ENCODE results near the gene USP54. TPM values are rescaled to one million over a fixed set of nuclear protein-coding genes. Genes with fewer than 3 reads are reported as not detected.

Gene USP54
- polyA plus RNA-seq, 2 donors = 16.8 to 23.7 TPM

GRCh38 chr10:73465978-73466726, 125.0 kb downstream of the USP54 start:
- no peak overlapping the region for H3K27ac ChIP-seq (ENCODE audit: low read depth in 2 of 2, low read length in 1 of 2)
- no peaks in the 10 kb centered on the region for H3K4me1 ChIP-seq (ENCODE audit: control insufficient read depth in 2 of 2, insufficient read depth in 2 of 2, low read length in 1 of 2)
- H3K9me3 ChIP-seq (ENCODE audit: control insufficient read depth in 2 of 2, insufficient read depth in 1 of 2, low read depth in 1 of 2, low read length in 1 of 2) = no peaks in the 10 kb centered on the region
- H3K4me3 ChIP-seq (ENCODE audit: low read depth in 1 of 2, low read length in 2 of 2) = no peak overlapping the region
- no peaks in the 10 kb centered on the region for H3K27me3 ChIP-seq (ENCODE audit: control insufficient read depth in 1 of 2, insufficient read depth in 2 of 2, low read length in 2 of 2)
- WGBS, 2 donors = 80 to 82% methylated on average over 2 of the region's 2 CpGs
- peaks cover 4 to 7% of the 10 kb centered on the region in 2 donors for H3K36me3 ChIP-seq (ENCODE audit: control insufficient read depth in 2 of 2, insufficient read depth in 2 of 2, low read length in 1 of 2)

DNA sequence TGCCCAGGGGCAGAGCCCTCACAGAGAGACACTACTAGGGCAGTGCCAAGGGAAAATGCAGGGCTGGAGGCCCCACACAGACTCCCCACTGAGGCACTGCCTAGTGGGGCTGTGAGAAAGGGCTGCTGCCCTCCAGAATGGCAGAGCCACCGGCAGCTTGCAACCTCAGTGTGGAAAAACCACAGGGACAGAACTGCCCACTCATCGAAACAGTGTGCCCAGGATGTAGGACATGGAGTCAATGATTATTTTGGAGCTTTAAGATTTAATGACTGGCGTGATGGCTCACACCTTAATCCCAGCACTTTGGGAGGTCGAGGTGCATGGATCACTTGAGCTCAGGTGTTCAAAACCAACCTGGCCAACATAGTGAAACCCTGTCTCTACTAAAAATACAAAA, 130.2 kb downstream of the USP54 start:
- Histone ChIP-seq H3K4me3 (ENCODE audit: low read depth in 1 of 2, low read length in 2 of 2) (no peak overlapping the region), H3K27me3 (ENCODE audit: control insufficient read depth in 1 of 2, insufficient read depth in 2 of 2, low read length in 2 of 2) (no peaks in the 10 kb centered on the region), H3K27ac (ENCODE audit: low read depth in 2 of 2, low read length in 1 of 2) (no peak overlapping the region), H3K9me3 (ENCODE audit: control insufficient read depth in 2 of 2, insufficient read depth in 1 of 2, low read depth in 1 of 2, low read length in 1 of 2) (no peaks in the 10 kb centered on the region), H3K4me1 (ENCODE audit: control insufficient read depth in 2 of 2, insufficient read depth in 2 of 2, low read length in 1 of 2) (no peaks in the 10 kb centered on the region), H3K36me3 (ENCODE audit: control insufficient read depth in 2 of 2, insufficient read depth in 2 of 2, low read length in 1 of 2) (peaks cover 4 to 6% of the 10 kb centered on the region in 2 donors)
- WGBS, 2 donors = 93 to 97% methylated on average over 4 of the region's 4 CpGs

- no peaks in the 10 kb centered on the region for H3K9me3 ChIP-seq (ENCODE audit: control insufficient read depth in 2 of 2, insufficient read depth in 1 of 2, low read depth in 1 of 2, low read length in 1 of 2)
- 89 to 91% methylated on average over 6 of the region's 6 CpGs for WGBS, 2 donors
- H3K4me1 ChIP-seq (ENCODE audit: control insufficient read depth in 2 of 2, insufficient read depth in 2 of 2, low read length in 1 of 2) = no peaks in the 10 kb centered on the region
- H3K27me3 ChIP-seq (ENCODE audit: control insufficient read depth in 1 of 2, insufficient read depth in 2 of 2, low read length in 2 of 2) = no peaks in the 10 kb centered on the region
- no peak overlapping the region for H3K4me3 ChIP-seq (ENCODE audit: low read depth in 1 of 2, low read length in 2 of 2)
- peaks cover 0 to 3% of the 10 kb centered on the region in 2 donors for H3K36me3 ChIP-seq (ENCODE audit: control insufficient read depth in 2 of 2, insufficient read depth in 2 of 2, low read length in 1 of 2)
- H3K27ac ChIP-seq (ENCODE audit: low read depth in 2 of 2, low read length in 1 of 2) = no peak overlapping the region
Observed at GRCh38 chr10:73459683-73460314, 131.3 kb downstream of the USP54 start.

GRCh38 chr10:73456187-73456890, 134.8 kb downstream of the USP54 start:
- Histone ChIP-seq H3K36me3 (ENCODE audit: control insufficient read depth in 2 of 2, insufficient read depth in 2 of 2, low read length in 1 of 2) (peaks cover 0 to 6% of the 10 kb centered on the region in 2 donors), H3K27me3 (ENCODE audit: control insufficient read depth in 1 of 2, insufficient read depth in 2 of 2, low read length in 2 of 2) (no peaks in the 10 kb centered on the region), H3K4me3 (ENCODE audit: low read depth in 1 of 2, low read length in 2 of 2) (no peak overlapping the region), H3K4me1 (ENCODE audit: control insufficient read depth in 2 of 2, insufficient read depth in 2 of 2, low read length in 1 of 2) (no peaks in the 10 kb centered on the region), H3K27ac (ENCODE audit: low read depth in 2 of 2, low read length in 1 of 2) (no peak overlapping the region), H3K9me3 (ENCODE audit: control insufficient read depth in 2 of 2, insufficient read depth in 1 of 2, low read depth in 1 of 2, low read length in 1 of 2) (no peaks in the 10 kb centered on the region)
- WGBS, 2 donors = 87 to 91% methylated on average over 2 of the region's 2 CpGs

DNA sequence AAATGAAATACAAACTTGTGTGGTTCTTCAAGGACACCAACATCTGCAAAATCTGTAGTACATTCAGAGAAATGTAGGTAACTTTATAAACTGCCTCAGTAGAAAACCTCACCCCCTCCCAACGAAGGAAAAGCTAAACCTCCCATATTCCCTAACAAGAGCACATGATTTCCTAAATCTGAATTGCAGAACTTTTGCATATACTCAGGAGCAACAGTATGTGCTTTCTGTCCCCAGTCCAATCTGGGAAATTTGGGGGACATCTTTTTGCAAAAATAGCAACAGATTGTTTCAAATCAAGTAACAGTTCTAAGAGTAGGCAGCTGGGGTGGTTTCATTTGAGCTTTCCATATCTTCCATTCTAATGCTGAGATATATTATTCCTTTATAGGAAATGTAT, 142.0 kb downstream of the USP54 start:
- H3K9me3 ChIP-seq (ENCODE audit: control insufficient read depth in 2 of 2, insufficient read depth in 1 of 2, low read depth in 1 of 2, low read length in 1 of 2) = no peaks in the 10 kb centered on the region
- no peak overlapping the region for H3K4me3 ChIP-seq (ENCODE audit: low read depth in 1 of 2, low read length in 2 of 2)
- no peak overlapping the region for H3K27ac ChIP-seq (ENCODE audit: low read depth in 2 of 2, low read length in 1 of 2)
- 77 to 91% methylated on average over 1 of the region's 1 CpG for WGBS, 2 donors
- H3K27me3 ChIP-seq (ENCODE audit: control insufficient read depth in 1 of 2, insufficient read depth in 2 of 2, low read length in 2 of 2) = no peaks in the 10 kb centered on the region
- H3K36me3 ChIP-seq (ENCODE audit: control insufficient read depth in 2 of 2, insufficient read depth in 2 of 2, low read length in 1 of 2) = peaks cover 3 to 6% of the 10 kb centered on the region in 2 donors
- H3K4me1 ChIP-seq (ENCODE audit: control insufficient read depth in 2 of 2, insufficient read depth in 2 of 2, low read length in 1 of 2) = no peaks in the 10 kb centered on the region

GRCh38 chr10:73448384-73448783, 142.8 kb downstream of the USP54 start:
- no peaks in the 10 kb centered on the region for H3K9me3 ChIP-seq (ENCODE audit: control insufficient read depth in 2 of 2, insufficient read depth in 1 of 2, low read depth in 1 of 2, low read length in 1 of 2)
- H3K4me3 ChIP-seq (ENCODE audit: low read depth in 1 of 2, low read length in 2 of 2) = no peak overlapping the region
- 87 to 95% methylated on average over 1 of the region's 1 CpG for WGBS, 2 donors
- H3K27ac ChIP-seq (ENCODE audit: low read depth in 2 of 2, low read length in 1 of 2) = no peak overlapping the region
- no peaks in the 10 kb centered on the region for H3K27me3 ChIP-seq (ENCODE audit: control insufficient read depth in 1 of 2, insufficient read depth in 2 of 2, low read length in 2 of 2)
- peaks cover 3 to 6% of the 10 kb centered on the region in 2 donors for H3K36me3 ChIP-seq (ENCODE audit: control insufficient read depth in 2 of 2, insufficient read depth in 2 of 2, low read length in 1 of 2)
- no peaks in the 10 kb centered on the region for H3K4me1 ChIP-seq (ENCODE audit: control insufficient read depth in 2 of 2, insufficient read depth in 2 of 2, low read length in 1 of 2)

Other genes starting within 250 kb of the USP54 start
- gene CFAP70, start 232.5 kb downstream of the USP54 start, polyA plus RNA-seq = 1 to 10 TPM in 1 of 2 donors, under 1 TPM in 1; 0.60 to 1.2 TPM
- gene ANXA7, start 177.3 kb downstream of the USP54 start, polyA plus RNA-seq = 10 to 100 TPM; 36.7 to 74.4 TPM
- gene MSS51, start 157.8 kb downstream of the USP54 start, polyA plus RNA-seq = 1 to 10 TPM in 1 of 2 donors, under 1 TPM in 1; 0.54 to 2.0 TPM
- 10 to 100 TPM; 15.7 to 16.7 TPM for gene PPP3CB, start 95.3 kb downstream of the USP54 start, polyA plus RNA-seq
- 1 to 10 TPM in 1 of 2 donors, under 1 TPM in 1; 0.89 to 3.1 TPM for gene MYOZ1, start 50.1 kb upstream of the USP54 start, polyA plus RNA-seq
- gene SYNPO2L, start 64.7 kb upstream of the USP54 start, polyA plus RNA-seq = 10 to 100 TPM in 1 of 2 donors, 1 to 10 TPM in 1; 1.9 to 10.9 TPM
- gene AGAP5, start 106.8 kb upstream of the USP54 start, polyA plus RNA-seq = 1 to 10 TPM; 2.6 to 7.5 TPM
- gene SEC24C, start 153.0 kb upstream of the USP54 start, polyA plus RNA-seq = 10 to 100 TPM; 38.8 to 46.8 TPM
- gene CHCHD1, start 190.7 kb upstream of the USP54 start, polyA plus RNA-seq = 10 to 100 TPM; 53.5 to 63.5 TPM
- 100 to 1,000 TPM; 109 to 156 TPM for gene ZSWIM8, start 194.3 kb upstream of the USP54 start, polyA plus RNA-seq
- 10 to 100 TPM; 13.5 to 14.9 TPM for gene NDST2, start 220.3 kb upstream of the USP54 start, polyA plus RNA-seq

Measured in esophagus (tissue), 2 donors.